GM18505 (cell line): ENCODE data around the gene SHISAL2A.

Source experiments
- ATAC-seq: cut with Tn5 transposase; IDR thresholded peaks from one replicate; pipeline ENCODE4 v1.9.1; 2021; ENCODE audit not compliant: unreplicated experiment
- POLR2A ChIP-seq: IDR thresholded peaks from 4 replicates; pipeline ENCODE4 v1.6.1; 2011; ENCODE audit warnings: borderline replicate concordance; ENCODE audit not compliant: insufficient read depth, insufficient read length; ENCODE audit errors: extremely low read depth

Gene SHISAL2A

DNA sequence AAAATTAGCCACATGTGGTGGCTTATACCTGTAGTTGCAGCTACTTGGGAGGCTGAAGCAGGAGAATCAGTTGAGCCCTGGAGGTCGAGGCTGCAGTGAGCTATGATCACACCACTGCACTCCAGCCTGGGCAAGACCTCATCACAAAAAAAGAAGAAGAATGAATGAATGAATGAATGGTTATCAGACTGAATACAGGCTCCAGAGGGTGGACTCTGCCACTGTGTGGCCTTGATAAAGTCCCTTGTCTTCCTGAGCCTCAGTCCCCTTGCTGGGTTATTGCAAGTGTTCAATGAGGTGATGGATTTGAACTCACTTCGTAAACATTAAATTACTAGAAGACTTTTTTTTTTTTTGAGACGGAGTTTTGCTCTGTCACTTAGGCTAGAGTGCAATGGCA, 24.7 kb downstream of the SHISAL2A start:
- ATAC-seq, result no peak
- TF ChIP-seq POLR2A, result no peak

DNA sequence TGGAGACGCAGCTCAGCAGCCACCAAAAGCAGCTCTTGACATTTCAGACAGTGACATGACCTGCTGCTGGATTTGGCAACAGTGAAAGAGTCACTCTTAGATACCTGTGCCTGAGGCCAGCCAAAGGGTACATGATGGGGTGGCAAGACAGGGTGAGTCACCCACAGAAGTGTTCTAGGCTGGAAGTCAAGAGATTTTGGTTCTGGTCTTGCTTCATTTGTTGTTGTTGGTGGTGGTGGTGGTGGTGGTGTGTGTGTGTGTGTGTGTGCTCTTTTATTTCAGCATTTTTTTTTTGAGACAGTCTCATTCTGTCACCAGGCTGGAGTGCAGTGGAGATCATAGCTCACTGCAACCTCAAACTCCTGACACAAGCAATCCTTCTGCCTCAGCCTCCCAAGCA, 25.8 kb downstream of the SHISAL2A start:
- TF ChIP-seq POLR2A, result no peak
- no peak for ATAC-seq

GRCh38 chr1:52659356-52659755, 26.4 kb downstream of the SHISAL2A start:
- no peak for TF ChIP-seq POLR2A
- no peak for ATAC-seq

- no peak for ATAC-seq
- no peak for TF ChIP-seq POLR2A
These were observed 27.1 kb downstream of the SHISAL2A start for GRCh38 chr1:52659851-52660596.

DNA sequence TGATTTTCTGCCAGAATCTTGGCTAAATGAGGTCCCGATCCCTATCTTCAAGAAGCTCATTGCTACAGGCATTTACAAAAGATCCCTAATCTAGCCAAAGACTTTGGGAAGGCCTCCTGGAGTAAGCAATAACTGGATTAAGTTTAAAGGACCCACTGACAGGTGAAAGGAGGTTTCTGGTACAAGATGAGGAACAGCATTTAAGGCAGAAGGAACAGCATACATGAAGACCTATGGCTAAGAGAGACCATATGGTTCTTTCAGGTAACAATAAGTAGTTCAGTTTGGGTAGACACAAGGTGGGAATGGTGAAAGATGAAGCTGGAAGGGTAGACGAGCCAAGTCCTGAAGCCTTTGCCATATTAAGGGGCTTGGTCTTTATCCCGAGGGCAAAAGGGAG, 27.8 kb downstream of the SHISAL2A start:
- TF ChIP-seq POLR2A, result no peak
- no peak for ATAC-seq

DNA sequence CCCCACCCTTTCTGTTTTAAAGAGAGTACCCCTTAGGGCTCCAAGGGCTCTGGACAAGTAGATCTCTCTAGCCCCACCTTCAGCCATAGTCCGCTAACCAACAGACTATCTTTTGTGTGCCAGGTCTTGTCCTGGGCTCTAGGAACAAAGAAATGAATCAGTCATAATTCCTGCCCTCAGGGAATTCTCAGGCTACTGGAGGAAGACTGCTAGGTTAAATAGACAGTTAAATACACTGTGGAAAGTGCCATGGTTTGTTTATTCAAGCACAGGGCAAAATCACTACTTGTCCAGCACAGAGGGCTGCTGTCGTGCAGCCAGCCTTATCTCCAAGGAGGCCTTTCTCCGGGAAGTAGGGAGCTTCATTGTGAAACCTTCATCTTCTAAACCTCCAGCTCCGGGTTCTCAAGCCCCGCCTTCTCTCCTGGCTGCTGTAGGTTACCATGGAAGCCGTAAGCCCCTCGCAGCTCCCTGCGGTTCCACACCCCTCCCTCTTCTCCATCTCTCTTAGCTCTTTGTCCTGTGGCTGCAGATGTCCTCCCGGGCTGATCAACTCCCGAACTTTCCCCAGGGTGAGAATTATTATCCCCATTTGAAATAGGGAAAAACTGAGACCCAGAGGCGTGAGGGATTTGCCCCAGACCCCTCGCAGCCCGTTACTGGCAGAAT, 29.8 kb downstream of the SHISAL2A start:
- ATAC-seq, result no peak
- TF ChIP-seq POLR2A, result no peak

- no peak for ATAC-seq
- TF ChIP-seq POLR2A, result no peak
These were observed 30.7 kb downstream of the SHISAL2A start for GRCh38 chr1:52663716-52664115.

DNA sequence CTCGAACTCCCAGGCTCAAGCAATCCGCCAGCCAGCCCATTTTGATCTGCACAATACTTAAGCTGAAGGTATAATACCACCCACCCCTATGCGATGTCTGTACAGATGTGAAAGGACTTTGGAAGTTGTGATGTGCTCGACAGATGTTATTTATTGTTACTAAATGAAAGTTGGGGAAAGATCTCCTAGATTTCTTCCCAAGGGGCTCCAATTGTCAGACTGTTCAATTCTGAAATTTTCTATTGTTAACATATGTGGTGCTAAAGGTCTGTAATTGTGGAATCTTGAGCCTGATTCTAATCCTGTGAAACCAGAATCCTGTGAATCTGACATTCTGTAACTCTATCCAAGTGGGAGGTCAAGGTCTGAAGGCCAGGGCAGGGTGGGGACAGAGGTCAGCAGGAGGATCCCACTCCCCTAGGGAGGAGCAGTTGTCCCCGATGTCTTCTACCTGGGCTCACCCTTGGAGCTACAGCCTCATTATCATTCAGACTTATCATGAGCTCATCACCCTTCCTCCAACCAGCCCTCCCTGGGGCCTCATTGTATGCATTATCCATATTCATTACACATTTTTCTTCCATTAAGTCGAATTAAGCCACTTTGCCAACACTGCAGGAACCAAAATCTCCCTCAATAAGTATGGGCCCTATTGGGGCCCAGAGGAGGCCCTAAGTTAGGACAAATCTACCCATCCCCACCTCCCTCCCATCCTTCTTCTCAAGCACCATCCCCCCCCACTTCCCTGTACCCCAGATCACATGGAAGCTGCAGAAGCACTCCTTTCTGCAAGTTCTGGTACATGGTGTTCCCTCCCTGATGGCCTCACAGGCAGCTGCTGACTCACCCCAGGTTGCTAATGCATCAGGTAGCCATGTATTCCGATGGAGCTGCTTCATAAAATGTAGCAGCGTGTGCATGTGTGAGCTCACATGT, 32.3 kb downstream of the SHISAL2A start:
- TF ChIP-seq POLR2A, result no peak
- no peak for ATAC-seq

GRCh38 chr1:52667290-52667689, 34.3 kb downstream of the SHISAL2A start:
- ATAC-seq, result no peak
- no peak for TF ChIP-seq POLR2A

DNA sequence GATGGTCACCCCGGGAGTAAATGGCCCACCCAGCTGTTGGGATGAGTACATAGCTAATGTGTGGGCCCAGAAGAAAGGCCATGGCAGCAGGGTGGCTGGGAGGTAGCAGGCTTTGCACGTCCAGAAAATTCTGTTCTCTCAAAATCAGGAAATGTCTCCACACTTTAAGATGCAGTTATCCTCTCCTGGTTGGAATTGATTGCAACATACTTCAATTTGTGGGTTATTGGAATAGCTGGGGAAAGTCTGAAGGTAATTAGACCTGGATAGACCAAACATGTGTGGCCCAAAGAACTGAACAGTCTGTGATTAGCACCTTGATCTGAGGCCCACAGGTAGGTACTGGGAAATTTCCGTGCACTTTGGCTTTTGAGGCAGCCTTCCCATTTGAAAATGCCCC, 35.0 kb downstream of the SHISAL2A start:
- ATAC-seq, result no peak
- no peak for TF ChIP-seq POLR2A

DNA sequence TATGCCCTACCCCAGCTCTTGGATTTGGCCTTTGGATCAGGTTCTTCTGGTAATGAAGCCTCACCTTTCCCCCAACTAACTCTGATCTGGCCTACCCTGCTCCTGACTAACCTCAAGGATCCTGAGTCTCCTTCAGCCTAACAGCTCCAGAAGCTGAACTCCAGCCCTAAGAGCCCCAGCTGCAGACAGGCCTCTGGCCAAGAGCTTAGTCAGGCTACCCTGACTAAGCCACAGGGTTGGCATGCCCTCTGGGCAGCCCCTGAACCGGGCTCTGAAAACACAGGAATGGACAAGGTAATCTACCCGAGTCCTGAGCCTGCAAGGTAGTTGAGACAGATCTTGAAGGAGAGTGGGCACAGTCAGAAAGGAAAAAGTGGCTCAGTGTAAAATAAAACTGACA, 35.7 kb downstream of the SHISAL2A start:
- ATAC-seq, result no peak
- no peak for TF ChIP-seq POLR2A

- TF ChIP-seq POLR2A, result no peak
These were observed 36.7 kb downstream of the SHISAL2A start for GRCh38 chr1:52669696-52670095.

DNA sequence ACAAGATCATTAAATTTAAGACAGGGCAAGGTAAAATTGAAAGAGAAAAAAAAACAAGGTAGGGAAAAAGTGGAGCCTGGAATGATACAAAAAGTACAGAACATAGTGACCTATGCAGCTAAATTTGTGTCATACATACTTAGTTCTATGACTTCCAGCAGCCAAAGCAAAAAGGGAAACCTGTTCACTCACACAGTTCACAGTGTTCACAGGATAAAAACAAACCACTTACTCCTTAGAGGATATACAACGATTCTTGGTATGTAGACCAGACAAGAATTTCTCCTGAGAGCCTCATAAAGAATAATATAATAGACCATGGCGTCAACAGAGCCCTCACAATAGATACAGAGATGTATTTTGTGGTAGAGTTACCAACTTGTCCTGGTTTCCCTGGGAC, 37.6 kb downstream of the SHISAL2A start:
- ATAC-seq, result no peak
- no peak for TF ChIP-seq POLR2A

More at GRCh38 chr1:52669696-52670095, 36.7 kb downstream of the SHISAL2A start:
- no peak for ATAC-seq

DNA sequence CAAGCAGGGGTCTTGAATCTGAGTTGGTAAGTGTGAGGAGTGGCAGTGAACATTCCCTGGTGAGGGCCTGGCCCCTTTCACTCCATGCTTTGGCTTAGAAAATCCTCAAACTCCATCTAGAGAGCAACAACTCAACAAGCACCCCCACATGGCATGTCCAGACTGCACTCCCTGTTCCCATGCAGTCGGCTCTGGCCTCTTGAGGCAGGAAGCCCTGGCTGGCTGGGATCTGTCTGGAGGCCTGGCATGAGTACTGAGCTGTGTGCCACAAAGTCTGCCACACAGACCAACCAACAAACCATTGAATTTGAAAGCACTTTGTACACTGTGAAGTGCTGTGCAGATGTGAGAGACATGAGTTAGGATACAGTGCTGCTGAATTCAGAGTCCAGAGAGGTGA, 40.0 kb downstream of the SHISAL2A start:
- TF ChIP-seq POLR2A, result no peak
- no peak for ATAC-seq

DNA sequence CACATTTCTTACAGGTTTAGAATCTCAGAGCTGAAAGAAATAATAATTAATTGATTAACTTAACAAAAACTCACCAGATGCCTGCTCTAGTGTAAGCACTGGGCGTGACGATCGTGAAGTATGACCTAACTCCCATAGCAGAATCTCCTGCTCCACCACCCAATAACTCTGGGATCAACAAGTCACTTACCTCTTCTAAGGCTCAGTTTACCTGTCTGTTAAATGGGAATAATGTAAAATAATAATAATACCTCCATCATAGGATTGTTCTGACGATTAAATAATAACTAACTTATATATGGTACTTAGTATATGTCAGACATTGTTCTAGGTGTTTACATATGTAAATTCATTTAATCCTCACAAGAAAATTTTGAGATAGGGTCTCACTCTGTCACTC, 40.5 kb downstream of the SHISAL2A start:
- no peak for ATAC-seq
- no peak for TF ChIP-seq POLR2A
